GM18505 (cell line): ENCODE data around the gene CMIP.

Experiments
- ATAC-seq: cut with Tn5 transposase; IDR thresholded peaks from one replicate; pipeline ENCODE4 v1.9.1; 2021; ENCODE audit not compliant: unreplicated experiment
- POLR2A ChIP-seq: IDR thresholded peaks from 4 replicates; pipeline ENCODE4 v1.6.1; 2011; ENCODE audit warnings: borderline replicate concordance; ENCODE audit not compliant: insufficient read depth, insufficient read length; ENCODE audit errors: extremely low read depth

The CMIP gene

DNA sequence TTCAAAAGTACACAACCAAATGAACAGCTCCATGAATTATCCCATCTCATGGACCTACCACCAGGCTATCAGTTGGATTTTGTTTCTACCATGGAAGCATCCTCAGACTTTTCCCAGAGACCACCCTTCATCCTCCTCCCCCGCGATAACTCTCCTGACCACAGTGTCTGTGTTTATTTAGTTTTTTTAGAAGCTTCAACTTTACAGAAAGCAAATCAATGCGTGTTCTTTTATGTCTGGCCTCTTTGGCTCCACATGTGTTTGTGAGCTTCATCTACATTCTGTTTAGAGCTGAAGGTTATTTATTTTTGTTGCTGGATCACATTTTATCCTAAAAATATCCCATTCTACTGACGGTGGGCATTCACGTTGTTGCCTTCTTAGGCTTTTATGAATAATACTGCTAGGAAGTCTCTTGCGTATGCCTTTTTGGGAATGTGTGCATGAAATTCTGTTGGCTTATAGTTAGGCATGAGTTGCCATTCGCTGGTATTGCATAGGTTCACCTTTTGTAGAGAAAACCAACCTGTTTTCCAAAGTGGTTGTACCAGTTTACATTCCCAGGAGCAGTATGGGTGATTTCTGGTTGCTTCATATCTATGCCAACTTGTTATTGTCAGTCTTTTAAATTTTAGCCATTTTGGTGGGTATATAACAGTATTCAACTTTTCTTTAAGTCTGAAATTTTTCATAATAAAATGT is 83.0 kb downstream of the CMIP start:
- TF ChIP-seq POLR2A: no peak
- ATAC-seq: no peak

DNA sequence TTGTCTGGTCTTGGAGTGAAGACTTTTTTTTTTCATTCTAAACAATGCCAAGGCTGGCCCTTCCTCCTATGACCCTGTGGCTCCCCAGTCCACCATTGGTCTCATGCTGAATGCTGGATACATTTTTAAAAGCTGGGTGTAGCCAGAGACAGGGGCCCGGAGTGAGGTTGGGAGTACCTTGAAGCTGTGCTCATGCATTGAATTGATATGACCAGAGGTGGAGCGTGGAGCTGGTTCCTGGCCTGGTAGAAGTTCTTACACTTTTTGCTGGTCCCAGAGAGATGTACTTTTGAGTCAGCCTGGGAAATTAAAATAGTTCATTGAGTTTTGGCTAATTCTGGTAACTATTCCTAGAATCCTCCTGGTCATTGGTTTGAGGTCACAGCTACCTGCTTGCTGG is 83.6 kb downstream of the CMIP start:
- no peak for TF ChIP-seq POLR2A
- no peak for ATAC-seq

DNA sequence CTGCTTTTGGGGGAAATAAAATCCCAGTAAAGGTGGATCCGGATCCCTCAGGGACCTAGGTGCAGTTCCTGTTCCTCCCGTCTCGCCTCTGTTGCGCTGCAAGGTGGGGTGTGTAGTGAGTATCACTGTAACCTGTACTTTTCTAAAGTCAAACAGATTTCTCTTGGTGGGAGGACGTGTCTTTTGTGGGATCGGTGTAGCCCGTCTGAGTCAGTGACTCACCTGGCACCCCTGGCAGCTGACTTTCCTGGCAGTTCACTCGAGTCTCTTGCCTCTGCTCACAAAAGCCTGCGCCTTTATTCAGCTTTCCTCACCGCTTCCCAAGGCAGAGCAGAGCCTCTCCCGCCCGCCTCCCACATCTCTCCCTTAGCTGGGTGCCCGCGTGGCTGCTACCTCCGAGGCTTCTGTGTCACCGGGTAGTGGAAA is 85.7 kb downstream of the CMIP start:
- no peak for ATAC-seq
- no peak for TF ChIP-seq POLR2A

DNA sequence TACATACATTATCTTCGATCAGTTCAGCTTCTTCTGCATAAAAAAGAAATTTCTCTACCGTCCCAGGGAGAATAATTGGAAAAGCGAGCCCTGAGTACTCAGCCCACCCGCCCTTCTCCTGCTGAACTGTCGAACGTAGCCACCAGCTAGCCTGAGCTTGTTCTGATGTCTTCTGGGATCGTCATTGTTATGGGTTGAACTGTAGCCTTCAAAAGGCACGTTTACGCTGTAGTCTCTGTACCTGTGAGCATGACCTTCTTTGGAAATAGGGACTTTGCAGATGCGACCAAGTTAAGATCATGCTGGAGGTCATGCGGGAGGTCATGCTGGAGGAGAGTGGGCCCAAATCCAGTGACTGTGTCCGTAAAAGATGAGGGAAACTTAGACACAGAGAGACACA is 86.2 kb downstream of the CMIP start:
- ATAC-seq: no peak
- TF ChIP-seq POLR2A: no peak

DNA sequence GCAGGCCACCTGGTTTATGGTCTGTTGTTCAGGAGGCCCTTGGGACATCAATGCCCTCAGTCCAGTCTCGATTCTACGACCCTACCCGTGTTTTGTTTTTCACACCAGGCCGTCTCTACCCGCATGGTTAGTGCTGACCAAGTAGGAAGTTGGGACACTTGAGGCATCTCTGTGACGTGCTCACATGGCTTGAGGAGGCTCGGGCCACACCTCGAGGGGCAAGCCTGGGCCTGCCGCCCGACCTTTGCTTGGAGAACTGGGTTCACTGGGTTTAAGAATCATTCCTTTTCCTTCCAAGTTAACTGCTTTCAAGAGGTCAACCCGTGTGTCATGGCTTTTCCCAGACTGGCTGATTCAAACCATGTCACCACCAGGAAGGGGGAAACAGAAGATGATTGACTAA is 86.8 kb downstream of the CMIP start:
- ATAC-seq: no peak
- TF ChIP-seq POLR2A: no peak

DNA sequence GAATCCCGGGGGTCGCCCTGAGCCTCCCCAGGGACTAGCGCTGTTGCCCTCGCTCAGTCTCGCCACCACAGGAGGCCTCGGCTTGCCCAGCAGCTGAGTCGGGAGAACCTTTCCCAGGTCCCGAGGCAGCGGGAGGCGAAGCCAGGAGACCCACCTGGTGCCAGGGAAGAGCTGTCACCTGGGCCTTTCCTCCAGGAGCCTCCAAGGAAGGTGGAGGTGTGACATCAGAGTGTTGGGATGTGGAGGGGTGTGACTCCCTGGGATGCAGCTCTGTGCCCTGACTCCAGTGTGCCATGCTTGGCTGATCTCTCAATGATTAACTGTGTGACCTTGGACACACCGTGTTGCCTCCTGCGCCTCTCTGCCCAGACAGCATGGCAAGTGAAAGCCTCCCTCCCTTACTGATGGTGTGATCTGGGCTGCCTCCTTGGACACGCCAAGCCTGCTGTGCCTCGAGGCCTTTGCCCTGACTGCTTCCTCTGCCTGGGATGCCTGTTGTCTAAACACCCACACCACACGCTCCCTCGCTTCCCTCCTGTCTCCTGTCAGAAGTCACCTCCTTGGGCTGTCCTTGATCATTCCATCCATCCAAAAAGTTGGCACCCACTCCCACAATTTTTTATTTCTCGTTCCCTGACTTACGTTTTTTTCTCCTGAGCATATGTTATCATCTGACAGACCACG is 88.0 kb downstream of the CMIP start:
- no peak for TF ChIP-seq POLR2A
- ATAC-seq: no peak

DNA sequence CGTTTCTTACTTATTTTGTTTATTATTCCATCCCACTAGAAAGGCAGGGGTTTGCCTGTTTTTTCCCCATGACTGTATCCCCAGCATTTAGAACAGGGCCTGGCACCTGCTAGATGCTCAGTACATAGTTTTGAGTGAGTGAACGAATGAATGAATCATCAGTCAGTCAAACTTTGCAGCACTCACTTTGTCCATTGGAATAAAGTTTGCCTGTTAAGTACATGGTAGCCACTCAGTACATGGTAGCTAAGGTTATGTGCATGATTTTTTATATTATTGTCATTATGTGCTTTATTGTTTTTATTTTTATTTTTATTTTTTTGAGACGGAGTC is 88.5 kb downstream of the CMIP start:
- ATAC-seq: no peak

DNA sequence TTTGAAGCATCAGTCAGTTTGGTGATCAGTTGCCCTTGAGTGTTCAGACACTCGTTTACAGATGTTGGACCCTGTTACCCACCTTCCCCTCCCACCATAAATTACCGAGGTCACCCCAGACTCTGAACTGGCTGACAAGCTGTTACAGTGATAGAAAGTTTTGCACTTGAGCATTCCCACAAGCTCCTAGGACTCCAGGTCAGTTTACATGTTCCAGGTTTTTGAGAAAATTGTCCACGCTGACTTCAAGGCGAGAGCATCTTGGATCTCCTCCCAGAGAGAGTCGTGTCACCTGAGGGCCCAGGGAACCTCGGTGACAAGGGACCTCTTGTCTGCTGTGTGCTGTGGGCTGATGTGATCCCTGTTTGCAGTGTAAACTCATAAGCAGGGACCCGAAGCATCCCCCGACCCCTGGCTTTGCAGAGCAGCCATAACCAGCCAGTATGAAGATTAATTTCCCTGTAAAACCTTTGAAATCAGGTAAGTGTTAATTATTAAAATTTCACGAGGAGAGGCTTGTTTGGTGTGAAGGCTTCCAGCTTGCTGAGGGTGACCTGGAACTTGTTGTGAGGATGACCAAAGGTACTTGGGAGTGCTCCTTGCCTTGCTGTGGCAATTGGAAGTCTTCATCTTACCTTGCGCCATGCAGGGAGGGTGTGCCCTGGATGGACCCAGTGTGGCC is 91.2 kb downstream of the CMIP start:
- no peak for ATAC-seq
- no peak for TF ChIP-seq POLR2A

More for the DNA sequence above, 88.5 kb downstream of the CMIP start:
- TF ChIP-seq POLR2A: no peak

DNA sequence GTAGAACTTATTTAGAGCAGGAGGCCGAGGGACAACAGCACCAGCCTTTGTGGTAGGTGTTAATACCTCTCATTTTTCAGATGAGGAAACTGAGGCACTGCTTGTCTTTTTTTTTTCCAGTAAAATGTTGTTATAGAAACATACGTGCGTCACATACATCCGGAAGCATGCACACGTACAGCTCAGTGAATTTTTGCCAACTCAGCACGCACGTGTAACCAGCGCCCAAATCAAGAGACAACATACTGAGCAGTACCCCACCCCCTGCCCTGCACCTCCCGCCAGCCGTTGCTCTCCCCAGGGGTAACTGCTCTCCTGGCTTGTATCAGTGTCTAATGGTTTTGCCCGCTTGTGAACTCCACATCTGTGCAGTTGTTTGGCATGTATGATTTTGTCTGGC is 92.0 kb downstream of the CMIP start:
- ATAC-seq: no peak
- TF ChIP-seq POLR2A: no peak

DNA sequence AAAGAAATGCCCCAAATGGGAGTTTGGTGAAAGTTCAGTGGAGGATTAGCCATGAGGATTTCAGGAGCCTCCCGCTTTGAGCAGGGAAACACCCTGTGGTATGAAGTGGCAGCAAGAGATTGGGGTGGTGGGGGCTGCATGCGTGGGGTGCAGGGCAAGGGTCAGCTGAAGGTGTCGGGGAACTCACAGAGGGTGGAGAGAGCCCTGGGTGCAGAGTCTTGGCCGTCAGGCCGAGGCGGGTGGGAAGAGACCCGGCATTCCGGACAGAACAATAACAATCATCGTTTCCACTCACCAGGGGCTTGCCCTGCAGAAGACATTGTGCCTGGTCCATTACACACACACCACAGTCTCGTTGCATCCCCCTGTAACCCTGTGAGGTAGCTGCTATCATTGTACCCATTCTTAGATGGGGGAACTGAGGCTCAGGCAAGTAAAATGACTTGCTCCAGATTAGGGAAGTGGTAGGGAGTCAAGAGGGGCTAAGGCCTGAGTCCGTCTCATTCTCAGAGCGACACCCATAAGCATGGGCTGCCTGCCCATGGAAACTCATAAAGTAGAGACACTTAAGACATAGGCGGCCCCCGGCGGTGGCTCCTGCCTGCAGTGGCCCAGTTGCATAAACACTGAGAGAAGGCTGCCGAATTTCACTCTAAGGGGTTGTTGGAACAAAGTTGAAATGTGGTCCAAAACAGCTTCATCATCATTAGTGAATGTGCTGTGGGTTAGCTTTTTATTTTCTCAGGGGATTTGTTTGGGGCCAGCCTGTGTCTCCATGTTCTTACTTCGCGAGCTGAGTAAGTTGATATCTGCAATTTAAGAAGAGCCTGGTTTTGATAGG is 93.3 kb downstream of the CMIP start:
- no peak for TF ChIP-seq POLR2A
- no peak for ATAC-seq

DNA sequence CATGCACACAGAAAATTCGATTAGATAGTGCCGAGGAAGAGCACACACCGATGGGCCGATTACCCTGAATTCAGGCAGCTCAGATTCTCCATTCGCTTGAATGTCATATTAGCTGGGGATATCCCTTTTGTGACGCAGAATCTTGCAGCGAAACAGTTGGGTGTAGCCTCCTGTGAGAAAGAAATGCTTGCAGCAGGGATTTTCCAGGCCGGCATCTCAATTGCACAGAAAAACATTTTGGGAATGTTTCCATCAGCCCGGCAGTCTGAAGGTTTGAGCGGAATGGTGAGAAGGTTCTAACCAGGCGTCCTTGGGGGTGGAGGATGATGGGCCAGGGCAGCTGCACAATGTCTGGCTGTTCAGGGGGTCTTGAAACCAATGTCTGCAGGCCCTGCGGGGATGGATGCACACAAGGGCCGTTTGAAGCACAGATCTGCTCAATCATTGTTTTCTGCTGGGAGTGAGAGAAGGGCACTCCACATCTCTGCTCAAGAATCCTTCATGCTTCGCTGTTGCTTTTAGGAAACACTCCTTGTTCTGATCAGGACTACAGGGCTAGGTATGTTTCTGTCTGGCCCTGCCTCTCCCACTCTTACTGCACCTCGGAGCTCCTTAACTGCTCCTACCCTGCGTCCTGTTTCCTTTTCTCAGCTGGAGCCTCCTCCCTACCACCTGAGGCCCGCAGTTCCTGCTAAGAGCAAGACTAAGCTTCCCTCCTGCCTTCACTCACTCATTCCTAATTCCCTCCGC is 94.6 kb downstream of the CMIP start:
- no peak for ATAC-seq
- no peak for TF ChIP-seq POLR2A

DNA sequence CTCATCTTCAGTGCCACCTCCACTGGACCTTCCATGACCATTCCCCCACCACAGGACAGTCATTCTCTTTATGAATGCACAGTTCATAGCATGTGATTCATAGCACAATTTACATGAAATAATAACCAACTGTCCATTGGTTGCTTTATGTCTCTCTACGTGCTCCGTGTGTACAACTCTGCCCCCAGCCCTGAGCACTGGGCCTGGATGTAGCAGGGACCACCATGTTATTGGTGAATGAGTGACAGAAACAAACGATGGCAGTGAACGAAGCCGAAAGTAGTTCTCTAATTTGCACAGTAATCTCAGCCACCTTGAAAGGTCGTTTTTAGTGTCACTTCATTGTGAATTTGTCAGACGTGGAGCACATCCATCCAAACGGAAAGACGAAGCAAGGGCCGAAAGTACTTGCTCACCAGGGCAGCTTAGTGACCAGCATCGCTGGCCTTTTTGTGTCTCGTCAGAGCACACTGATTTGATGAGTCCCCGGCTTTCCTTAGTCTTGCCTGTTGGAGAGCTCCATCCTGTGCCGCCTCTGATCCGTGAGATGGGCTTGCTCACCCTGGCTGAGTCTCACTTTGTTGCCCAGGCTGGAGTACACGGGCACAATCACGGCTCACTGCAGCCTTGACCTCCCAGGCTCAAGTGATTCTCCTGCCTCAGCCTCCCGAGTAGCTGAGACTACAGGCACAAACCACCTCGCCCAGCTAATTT is 95.3 kb downstream of the CMIP start:
- no peak for TF ChIP-seq POLR2A
- no peak for ATAC-seq

DNA sequence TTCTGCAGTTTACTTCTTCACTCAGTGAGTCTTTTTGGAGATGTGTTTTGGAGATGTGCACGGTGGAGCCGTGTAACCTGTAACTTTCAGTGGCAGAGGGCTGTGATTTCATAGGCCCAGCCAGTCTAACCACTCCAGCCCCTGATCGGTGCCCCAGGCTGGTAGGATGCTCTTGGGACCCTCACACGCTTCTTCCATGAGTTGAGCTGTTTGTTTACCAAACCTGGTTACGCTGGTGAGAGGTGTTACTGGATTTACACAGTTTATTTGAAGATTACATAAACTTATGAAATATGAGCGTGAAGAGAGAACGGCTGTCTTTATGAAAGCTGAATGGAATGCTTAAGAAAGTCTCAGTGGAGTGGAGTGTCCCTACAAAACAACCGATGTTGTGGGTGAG is 96.7 kb downstream of the CMIP start:
- no peak for TF ChIP-seq POLR2A
- ATAC-seq: no peak
